CD14-positive monocyte (primary cell): ENCODE results near the gene KRTAP1-3. TPM values are rescaled to one million over a fixed set of nuclear protein-coding genes. Genes with fewer than 3 reads are reported as not detected.
A peak's percentile ranks its signal among the peaks of the same experiment; 100 is the strongest.

Experiments used
- DNase-seq, 3 donors: peaks; one replicate each; pipeline ENCODE4 v3.0.0-alpha.2; 2011 to 2022
- H2AFZ ChIP-seq: 2 replicates; pipeline ENCODE4 v1.6.0; 2012; ENCODE audit warnings: mild to moderate bottlenecking, low read depth, low read length, inconsistent platforms; ENCODE audit not compliant: insufficient read depth, poor library complexity, severe bottlenecking
- H3K27ac ChIP-seq, 2 donors: 1 replicate in 1 of 2; 2 replicates in 1 of 2; pipeline ENCODE4 v1.5.1; 2012 to 2013; ENCODE audit warnings: low read length in 2 of 2, control low read depth in 1 of 2, inconsistent platforms in 1 of 2, low read depth in 1 of 2, mild to moderate bottlenecking in 1 of 2
- H3K27me3 ChIP-seq, 2 donors: one replicate each; pipeline versions ENCODE4 v1.6.0 to v1.6.1; 2011 to 2013; ENCODE audit warnings: low read length in 2 of 2; ENCODE audit not compliant: control insufficient read depth in 2 of 2, insufficient read depth in 2 of 2
- H3K36me3 ChIP-seq, 2 donors: replicated peaks in 1 of 2; 1 replicate in 1 of 2; 2 replicates in 1 of 2; pipeline versions ENCODE4 v1.5.1 to v1.6.1; 2012 to 2013; ENCODE audit warnings: low read length in 2 of 2, control low read depth in 1 of 2, inconsistent platforms in 1 of 2, mild to moderate bottlenecking in 1 of 2; ENCODE audit not compliant: insufficient read depth in 2 of 2, control insufficient read depth in 1 of 2
- H3K4me1 ChIP-seq, 2 donors: 1 replicate in 1 of 2; 2 replicates in 1 of 2; pipeline versions ENCODE4 v1.5.1 to v1.6.1; 2012 to 2013; ENCODE audit warnings: low read length in 2 of 2, control low read depth in 1 of 2, inconsistent platforms in 1 of 2, mild to moderate bottlenecking in 1 of 2, moderate library complexity in 1 of 2; ENCODE audit not compliant: insufficient read depth in 2 of 2, control insufficient read depth in 1 of 2
- H3K4me2 ChIP-seq: replicated peaks from 2 replicates; pipeline ENCODE3; 2012; ENCODE audit warnings: low read length, moderate library complexity, mild to moderate bottlenecking; ENCODE audit not compliant: poor library complexity, severe bottlenecking; ENCODE audit errors: extremely low read depth
- H3K4me3 ChIP-seq, 3 experiments: fragments of 200-600 bp in 1 of 3; sonication (generic) in 1 of 3; replicated peaks in 1 of 3; 1 replicate in 2 of 3; 2 replicates in 1 of 3; pipeline ENCODE4 v1.5.1; 2011 to 2013; ENCODE audit warnings: low read length in 3 of 3, mild to moderate bottlenecking in 3 of 3, control low read depth in 2 of 3, low read depth in 2 of 3, inconsistent platforms in 1 of 3, moderate library complexity in 1 of 3
- H3K79me2 ChIP-seq: 2 replicates; pipeline ENCODE4 v1.6.0; 2012; ENCODE audit warnings: mild to moderate bottlenecking, control low read depth, inconsistent platforms, low read length, moderate library complexity; ENCODE audit not compliant: insufficient read depth
- H3K9ac ChIP-seq: 2 replicates; pipeline ENCODE4 v1.6.0; 2017; ENCODE audit warnings: low read length, mild to moderate bottlenecking; ENCODE audit not compliant: insufficient read depth, poor library complexity, severe bottlenecking
- H3K9me3 ChIP-seq, 2 donors: replicated peaks in 1 of 2; 1 replicate in 1 of 2; 2 replicates in 1 of 2; pipeline versions ENCODE4 v1.5.1 to v1.6.1; 2012 to 2013; ENCODE audit warnings: low read length in 2 of 2, control low read depth in 1 of 2; ENCODE audit not compliant: control insufficient read depth in 1 of 2, insufficient read depth in 1 of 2
- H4K20me1 ChIP-seq: 2 replicates; pipeline ENCODE4 v1.6.0; 2012; ENCODE audit warnings: mild to moderate bottlenecking, low read length, control low read depth, moderate library complexity; ENCODE audit not compliant: insufficient read depth
- H3K27ac Mint-ChIP-seq, 7 donors: one replicate each; pipeline ENCODE4 v1.8.0; 2020; ENCODE audit warnings: mild to moderate bottlenecking in 7 of 7, mixed read lengths in 7 of 7, moderate library complexity in 6 of 7, inconsistent platforms in 2 of 7
- H3K27me3 Mint-ChIP-seq, 3 donors: one replicate each; pipeline ENCODE4 v1.8.0; 2021 to 2022; ENCODE audit warnings: low read depth in 3 of 3, mild to moderate bottlenecking in 3 of 3, mixed read lengths in 3 of 3, moderate library complexity in 3 of 3, inconsistent platforms in 1 of 3
- H3K36me3 Mint-ChIP-seq, 2 donors: one replicate each; pipeline ENCODE4 v1.8.0; 2020; ENCODE audit warnings: mixed read lengths in 2 of 2, inconsistent platforms in 1 of 2, mild to moderate bottlenecking in 1 of 2
- H3K4me1 Mint-ChIP-seq: one replicate; pipeline ENCODE4 v1.8.0; 2020; ENCODE audit warnings: mild to moderate bottlenecking, mixed read lengths
- H3K4me3 Mint-ChIP-seq, 2 donors: one replicate each; pipeline ENCODE4 v1.8.0; 2020; ENCODE audit warnings: mild to moderate bottlenecking in 2 of 2, mixed read lengths in 2 of 2, moderate library complexity in 1 of 2
- H3K9me3 Mint-ChIP-seq, 7 donors: one replicate each; pipeline ENCODE4 v1.8.0; 2020 to 2022; ENCODE audit warnings: mixed read lengths in 7 of 7, mild to moderate bottlenecking in 6 of 7, moderate library complexity in 6 of 7, inconsistent platforms in 2 of 7
- WGBS: methylation state at CpG from one replicate; pipeline ENCODE4 v1.1.5; 2013; ENCODE audit warnings: missing lambda C conversion rate; ENCODE audit not compliant: insufficient coverage; 5-methylcytosine and 5-hydroxymethylcytosine counted together
- intact Hi-C, 2 donors: fragments of 100-400 bp; cut with micrococcal nuclease; formaldehyde crosslinking; loops; one replicate each; pipeline versions ENCODE4 v1.15.0 to v1.15.1; 2023
- polyA plus RNA-seq, 3 donors: library from polyadenylated mRNA; depleted of rRNA in 1 of 3; unstranded in 2 of 3; stranded (reverse) in 1 of 3; fragments of 300-500 nt in 2 of 3; fragments of >200 nt in 1 of 3; fragmentation: Illumina TruSeq in 2 of 3; gene quantifications; 1 replicate in 2 of 3; 2 replicates in 1 of 3; pipeline ENCODE4 v1.2.3, GENCODE V29; 2012 to 2021
- TF ChIP-seq, protein P1 (sequence below): fragments of 200-600 bp; IDR thresholded peaks from one replicate; pipeline ENCODE4 v1.8.0; 2022; ENCODE audit warnings: antibody characterized with exemption, mild to moderate bottlenecking

KRTAP1-3 gene
- polyA plus RNA-seq, 3 donors, result not detected

DNA sequence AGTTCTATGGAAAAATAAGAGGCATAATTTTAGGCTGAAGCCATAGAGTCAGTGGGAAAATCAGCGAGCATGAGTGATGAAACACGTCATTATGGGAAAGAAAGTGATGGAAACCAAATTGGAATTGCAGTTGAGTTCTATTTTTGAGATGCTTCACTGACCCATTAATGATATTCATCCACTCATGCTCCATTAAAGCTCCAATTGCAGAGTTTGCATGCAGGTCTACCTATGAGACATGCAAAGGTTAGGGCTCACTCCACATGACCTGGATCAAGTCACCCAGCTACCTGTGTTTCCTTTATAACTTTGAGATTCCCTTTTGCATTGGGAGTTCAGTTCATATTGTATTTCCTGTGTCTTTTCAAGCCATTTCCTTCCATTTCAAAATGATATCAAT, 39.0 kb upstream of the KRTAP1-3 start:
- no peak for DNase-seq
- Mint-ChIP-seq H3K27ac (no peak overlapping the region), H3K4me1 (no peaks in the 10 kb centered on the region), H3K27me3 (peaks cover 2 to 5% (median 3%) of the 10 kb centered on the region in 3 donors), H3K4me3 (no peak overlapping the region), H3K9me3 (peaks cover 0 to 8% (median 5%) of the 10 kb centered on the region in 7 donors), H3K36me3 (no peaks in the 10 kb centered on the region)
- Histone ChIP-seq H2AFZ (no peak overlapping the region), H4K20me1 (no peaks in the 10 kb centered on the region), H3K4me2 (no peak overlapping the region), H3K9ac (no peak overlapping the region), H3K27me3 (no peaks in the 10 kb centered on the region), H3K36me3 (no peaks in the 10 kb centered on the region), H3K27ac (no peak overlapping the region), H3K4me3 (no peak overlapping the region), H3K4me1 (no peaks in the 10 kb centered on the region), H3K9me3 (no peaks in the 10 kb centered on the region), H3K79me2 (no peaks in the 10 kb centered on the region)
- TF ChIP-seq, protein P1, sequence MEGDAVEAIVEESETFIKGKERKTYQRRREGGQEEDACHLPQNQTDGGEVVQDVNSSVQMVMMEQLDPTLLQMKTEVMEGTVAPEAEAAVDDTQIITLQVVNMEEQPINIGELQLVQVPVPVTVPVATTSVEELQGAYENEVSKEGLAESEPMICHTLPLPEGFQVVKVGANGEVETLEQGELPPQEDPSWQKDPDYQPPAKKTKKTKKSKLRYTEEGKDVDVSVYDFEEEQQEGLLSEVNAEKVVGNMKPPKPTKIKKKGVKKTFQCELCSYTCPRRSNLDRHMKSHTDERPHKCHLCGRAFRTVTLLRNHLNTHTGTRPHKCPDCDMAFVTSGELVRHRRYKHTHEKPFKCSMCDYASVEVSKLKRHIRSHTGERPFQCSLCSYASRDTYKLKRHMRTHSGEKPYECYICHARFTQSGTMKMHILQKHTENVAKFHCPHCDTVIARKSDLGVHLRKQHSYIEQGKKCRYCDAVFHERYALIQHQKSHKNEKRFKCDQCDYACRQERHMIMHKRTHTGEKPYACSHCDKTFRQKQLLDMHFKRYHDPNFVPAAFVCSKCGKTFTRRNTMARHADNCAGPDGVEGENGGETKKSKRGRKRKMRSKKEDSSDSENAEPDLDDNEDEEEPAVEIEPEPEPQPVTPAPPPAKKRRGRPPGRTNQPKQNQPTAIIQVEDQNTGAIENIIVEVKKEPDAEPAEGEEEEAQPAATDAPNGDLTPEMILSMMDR, result no peak
- intact Hi-C loops, result no loop called here
- WGBS, result 100% methylated on average over 1 of the region's 2 CpGs

DNA sequence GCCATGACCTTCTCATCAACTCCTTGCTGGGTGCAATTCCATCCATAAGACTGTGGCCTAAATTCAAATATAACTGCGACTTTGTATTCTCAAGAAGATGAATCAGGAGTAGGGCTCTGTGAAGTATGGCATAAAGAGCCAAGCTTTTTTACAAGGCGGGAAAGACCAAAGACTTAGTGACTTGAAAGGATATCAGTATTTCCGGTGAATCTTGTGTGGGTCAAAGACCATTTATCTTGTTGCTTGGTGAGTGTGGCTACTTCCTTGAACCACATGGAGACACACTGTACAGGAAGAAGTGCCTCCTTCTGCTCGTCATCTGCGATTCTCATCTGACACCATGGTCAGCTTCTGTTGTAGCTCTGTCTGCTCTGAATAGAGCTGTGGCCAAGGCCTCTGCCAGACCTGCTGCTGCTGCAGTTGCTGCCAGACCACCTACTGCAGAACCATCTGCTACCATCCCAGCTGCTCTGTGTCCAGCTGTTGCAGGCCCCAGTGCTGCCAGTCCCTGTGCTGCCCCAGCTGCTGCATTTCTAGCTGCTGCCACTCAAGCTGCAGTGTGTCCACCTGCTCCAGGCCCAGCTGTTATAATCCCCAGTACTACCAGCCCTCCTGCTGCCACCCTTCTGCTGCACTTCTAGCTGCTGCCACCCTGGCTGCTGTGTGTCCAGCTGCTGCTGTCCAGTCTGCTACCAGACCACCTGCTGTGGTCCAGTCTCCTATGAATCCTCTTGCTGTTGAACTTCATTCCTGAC, 37.1 kb upstream of the KRTAP1-3 start:
- H3K27ac Mint-ChIP-seq, result peak overlapping the region in 1 of 7 donors; percentile 31
- Histone ChIP-seq H3K4me3 (no peak overlapping the region), H3K4me1 (no peaks in the 10 kb centered on the region), H2AFZ (no peak overlapping the region), H4K20me1 (no peaks in the 10 kb centered on the region), H3K36me3 (no peaks in the 10 kb centered on the region), H3K9me3 (no peaks in the 10 kb centered on the region), H3K4me2 (no peak overlapping the region), H3K9ac (no peak overlapping the region), H3K27me3 (no peaks in the 10 kb centered on the region), H3K79me2 (no peaks in the 10 kb centered on the region), H3K27ac (no peak overlapping the region)
- no peaks in the 10 kb centered on the region for H3K36me3 Mint-ChIP-seq
- intact Hi-C loops, result no loop called here
- DNase-seq, result no peak
- no peaks in the 10 kb centered on the region for H3K4me1 Mint-ChIP-seq
- TF ChIP-seq, protein P1, result no peak
- 83% methylated on average over 5 of the region's 5 CpGs for WGBS
- no peak overlapping the region for H3K4me3 Mint-ChIP-seq
- H3K9me3 Mint-ChIP-seq, result peaks cover 0 to 8% (median 3%) of the 10 kb centered on the region in 7 donors
- H3K27me3 Mint-ChIP-seq, result peaks cover 0 to 5% (median 2%) of the 10 kb centered on the region in 3 donors
